ENCODE results near the gene NUP37. TPM values are rescaled to one million over a fixed set of nuclear protein-coding genes. Genes with fewer than 3 reads are reported as not detected.
A peak's percentile ranks its signal among the peaks of the same experiment; 100 is the strongest.

Gene NUP37
- total RNA-seq, 1 donor from 2014 or later: 23.7 TPM

GRCh38 chr12:102029141-102029540 lies 90.8 kb downstream of the NUP37 start:
- no peak for DNase-seq (ENCODE audit: low read depth in 2 of 2)

GRCh38 chr12:102026728-102027127 lies 93.2 kb downstream of the NUP37 start:
- no peak for DNase-seq (ENCODE audit: low read depth in 2 of 2)

GRCh38 chr12:102024765-102025164 lies 95.1 kb downstream of the NUP37 start:
- peak in 1 of 2 donors; percentile 34 for DNase-seq (ENCODE audit: low read depth in 2 of 2)

- no peak for DNase-seq (ENCODE audit: low read depth in 2 of 2)
Measured at GRCh38 chr12:102023343-102023930, 96.5 kb downstream of the NUP37 start.

Other genes with a start within 250 kb of the NUP37 start
- gene DRAM1, start 242.5 kb downstream of the NUP37 start, total RNA-seq: 31.5 and 32.4 TPM in 2 replicates
- gene WASHC3, start 58.1 kb downstream of the NUP37 start, total RNA-seq: 39.7 and 47.8 TPM in 2 replicates
- gene PARPBP, start 69 bp upstream of the NUP37 start, total RNA-seq: 6.3 and 13.5 TPM in 2 replicates
- not detected in 2 replicates for gene PMCH, start 77.7 kb upstream of the NUP37 start, total RNA-seq